Measurements from ENCODE around the gene GRIN1.
"Not testable (repeated sequence)": the region's sequence is repeated elsewhere in the genome, so short reads cannot be mapped to it uniquely, and the experiment has no call there.

Gene GRIN1

GRCh38 chr9:137111788-137112563 lies 27.0 kb upstream of the GRIN1 start:
- DNase-seq = no peak

GRCh38 chr9:137112564-137113384 lies 26.2 kb upstream of the GRIN1 start:
- no peak for DNase-seq

GRCh38 chr9:137113385-137114159 lies 25.4 kb upstream of the GRIN1 start:
- no peak for DNase-seq

DNA sequence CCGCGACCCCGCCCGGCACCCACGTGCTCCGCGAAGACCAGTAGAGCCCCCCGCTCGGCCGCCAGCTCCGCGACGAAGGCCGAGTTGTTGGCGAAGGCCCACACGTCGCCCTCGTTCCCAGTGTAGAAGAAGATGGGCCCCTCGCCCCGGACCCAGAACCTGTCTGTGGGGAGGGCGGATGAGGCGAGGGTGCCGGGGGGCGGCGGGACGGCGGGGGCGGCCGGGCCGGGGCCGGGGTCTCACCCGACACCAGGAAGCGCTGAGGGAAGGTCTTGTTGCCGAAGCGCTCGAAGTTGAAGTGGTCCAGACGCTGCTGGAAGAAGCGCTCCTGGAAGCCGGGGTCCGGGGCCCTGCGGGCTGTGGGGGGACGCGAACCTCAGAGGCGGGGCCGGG lies 24.7 kb upstream of the GRIN1 start:
- DNase-seq = no peak

DNA sequence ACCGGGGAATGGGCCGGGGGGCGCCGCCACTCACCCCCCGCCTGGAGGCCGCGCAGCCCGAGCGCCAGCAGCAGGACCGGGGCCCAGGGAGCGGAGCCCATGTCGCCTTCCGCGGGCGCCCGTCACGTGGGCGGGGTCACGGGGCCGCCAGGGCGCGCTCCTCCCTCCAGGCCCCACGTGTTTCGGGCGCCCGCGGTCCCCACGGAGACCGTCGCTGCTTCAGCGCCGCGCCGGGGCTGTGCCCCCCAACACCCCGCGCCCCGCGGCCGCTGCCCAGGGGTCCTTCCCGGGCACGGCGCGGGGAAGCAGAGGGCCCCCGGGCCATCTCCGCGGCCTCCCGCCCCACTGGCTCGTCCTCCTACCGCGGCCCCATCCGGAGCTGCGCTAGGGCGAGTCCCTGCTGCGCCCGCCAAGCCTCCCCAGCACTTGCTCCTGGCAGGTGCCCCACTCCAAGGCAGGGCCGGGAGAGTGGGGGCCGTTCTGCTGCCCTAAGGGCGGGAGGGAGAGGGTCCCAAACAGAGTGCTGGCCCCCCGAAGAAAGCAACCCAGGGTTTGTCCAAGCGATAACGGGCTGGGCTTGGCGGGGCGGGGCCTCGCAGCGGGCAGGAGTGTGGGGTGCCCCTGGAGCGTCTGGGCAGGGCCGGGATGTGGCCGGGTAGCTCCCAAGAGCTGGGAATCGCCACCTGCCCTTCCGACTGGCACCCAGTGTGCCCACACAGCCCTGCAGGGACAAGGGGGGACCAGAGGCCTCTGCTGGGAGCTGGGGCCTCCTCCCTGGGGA lies 24.2 kb upstream of the GRIN1 start, which contains the start of gene DPP7:
Gene DPP7, minus strand, starts transcription at position 121 of the 781 bp plus-strand sequence. Its CDS starts 20 bp downstream, at position 101.
- DNase-seq = peak; percentile 83

- no peak for DNase-seq
These were observed 23.4 kb upstream of the GRIN1 start for GRCh38 chr9:137115394-137116026.

- no peak for DNase-seq
These were observed 22.9 kb upstream of the GRIN1 start for GRCh38 chr9:137116027-137116507.

DNA sequence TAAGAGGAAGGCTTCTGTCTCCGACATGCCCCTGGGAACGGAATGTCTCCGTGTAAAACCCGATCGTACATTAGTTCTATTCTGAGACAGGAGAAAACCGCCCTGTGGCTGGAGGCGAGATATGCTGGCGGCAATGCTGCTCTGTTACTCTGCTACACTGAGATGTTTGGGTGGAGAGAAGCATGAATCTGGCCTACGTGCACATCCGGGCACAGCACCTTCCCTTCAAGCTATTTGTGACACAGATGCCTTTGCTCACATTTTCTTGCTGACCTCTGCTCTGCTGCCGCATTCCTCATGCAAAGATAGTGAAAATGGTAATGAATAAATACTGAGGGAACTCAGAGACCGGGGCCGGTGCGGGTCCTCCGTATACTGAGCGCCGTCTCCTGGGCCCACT lies 22.2 kb upstream of the GRIN1 start:
- DNase-seq = no peak

- no peak for DNase-seq
These were observed 21.7 kb upstream of the GRIN1 start for GRCh38 chr9:137117269-137117731.

DNA sequence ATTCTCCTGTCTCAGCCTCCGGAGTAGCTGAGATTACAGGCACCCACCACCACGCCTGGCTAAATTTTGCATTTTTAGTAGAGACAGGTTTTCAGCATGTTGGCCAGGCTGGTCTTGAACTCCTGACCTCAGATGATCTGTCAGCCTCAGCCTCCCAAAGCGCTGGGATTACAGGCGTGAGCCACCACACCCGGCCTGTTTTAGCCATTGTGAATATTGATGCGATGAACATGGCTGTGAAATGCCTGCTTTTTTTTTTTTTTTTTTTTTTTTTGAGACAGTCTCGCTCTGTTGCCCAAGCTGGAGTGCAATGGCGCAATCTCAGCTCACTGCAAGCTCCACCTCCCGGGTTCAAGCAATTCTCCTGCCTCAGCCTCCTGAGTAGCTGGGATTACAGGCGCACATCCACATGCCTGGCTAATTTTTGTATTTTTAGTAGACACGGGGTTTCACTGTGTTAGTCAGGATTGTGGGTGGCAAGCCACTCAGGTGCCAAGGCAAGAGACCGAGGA lies 20.8 kb upstream of the GRIN1 start:
- not testable (repeated sequence) for DNase-seq

- DNase-seq = not testable (repeated sequence)
These were observed 16.8 kb upstream of the GRIN1 start for GRCh38 chr9:137121927-137122795.

- DNase-seq = not testable (repeated sequence)
These were observed 16.0 kb upstream of the GRIN1 start for GRCh38 chr9:137122796-137123467.

DNA sequence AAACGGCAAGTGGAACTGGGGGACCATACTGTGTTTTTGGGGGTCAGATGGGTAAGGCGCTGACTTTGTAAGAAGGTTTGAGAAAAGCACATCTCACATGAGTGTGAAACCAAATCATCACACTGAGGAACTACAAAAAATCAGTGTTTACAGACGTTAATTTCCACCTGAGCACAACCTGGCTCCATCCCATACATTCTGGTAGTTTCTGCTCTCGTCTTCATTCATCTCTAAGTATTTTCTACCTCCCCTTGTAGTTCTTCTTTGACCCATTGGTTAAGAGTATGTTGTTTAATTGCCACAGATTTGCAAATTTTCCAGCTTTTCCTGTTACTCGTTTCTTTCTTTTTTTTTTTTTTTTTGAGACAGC lies 15.5 kb upstream of the GRIN1 start:
- DNase-seq = no peak

DNA sequence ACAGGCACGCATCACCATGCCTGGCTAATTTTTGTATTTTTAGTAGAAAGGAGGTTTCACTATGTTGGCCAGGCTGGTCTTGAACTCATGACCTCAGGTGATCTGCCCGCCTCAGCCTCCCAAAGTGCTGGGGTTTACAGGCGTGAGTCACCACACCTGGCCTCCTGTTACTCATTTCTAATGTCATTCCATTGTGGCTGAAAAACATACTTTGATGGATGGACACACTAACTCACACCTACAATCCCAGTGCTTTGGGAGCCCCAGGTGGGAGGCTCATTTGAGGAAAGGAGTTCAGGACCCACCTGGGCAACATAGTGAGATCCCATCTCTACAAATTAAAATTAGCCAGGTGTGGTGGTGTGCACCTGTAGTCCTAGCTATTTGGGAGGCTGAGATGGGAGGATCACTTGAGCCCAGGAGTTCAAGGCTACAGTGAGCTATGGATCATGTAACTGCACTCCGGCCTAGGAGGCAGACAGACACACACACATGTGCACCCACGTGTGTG lies 14.9 kb upstream of the GRIN1 start:
- DNase-seq = not testable (repeated sequence)

DNA sequence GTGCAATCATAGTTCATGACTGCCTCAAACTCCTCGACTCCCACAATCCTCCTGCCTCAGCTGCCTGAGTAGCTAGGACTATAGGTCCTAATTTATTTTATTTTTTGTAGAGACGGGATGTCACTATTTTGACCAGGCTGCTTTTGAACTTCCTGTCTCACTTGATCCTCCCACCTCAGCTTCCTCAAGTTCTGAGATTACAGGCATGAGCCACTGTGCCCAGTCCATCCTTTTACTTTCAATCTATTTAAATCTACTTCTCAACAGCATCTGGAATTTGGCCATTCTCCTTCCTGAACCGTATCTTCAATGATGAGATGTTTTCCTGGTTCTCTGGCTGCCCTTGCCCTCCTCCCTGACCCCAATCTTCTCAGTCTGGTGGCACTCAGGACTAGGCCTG lies 12.2 kb upstream of the GRIN1 start:
- DNase-seq = no peak

DNA sequence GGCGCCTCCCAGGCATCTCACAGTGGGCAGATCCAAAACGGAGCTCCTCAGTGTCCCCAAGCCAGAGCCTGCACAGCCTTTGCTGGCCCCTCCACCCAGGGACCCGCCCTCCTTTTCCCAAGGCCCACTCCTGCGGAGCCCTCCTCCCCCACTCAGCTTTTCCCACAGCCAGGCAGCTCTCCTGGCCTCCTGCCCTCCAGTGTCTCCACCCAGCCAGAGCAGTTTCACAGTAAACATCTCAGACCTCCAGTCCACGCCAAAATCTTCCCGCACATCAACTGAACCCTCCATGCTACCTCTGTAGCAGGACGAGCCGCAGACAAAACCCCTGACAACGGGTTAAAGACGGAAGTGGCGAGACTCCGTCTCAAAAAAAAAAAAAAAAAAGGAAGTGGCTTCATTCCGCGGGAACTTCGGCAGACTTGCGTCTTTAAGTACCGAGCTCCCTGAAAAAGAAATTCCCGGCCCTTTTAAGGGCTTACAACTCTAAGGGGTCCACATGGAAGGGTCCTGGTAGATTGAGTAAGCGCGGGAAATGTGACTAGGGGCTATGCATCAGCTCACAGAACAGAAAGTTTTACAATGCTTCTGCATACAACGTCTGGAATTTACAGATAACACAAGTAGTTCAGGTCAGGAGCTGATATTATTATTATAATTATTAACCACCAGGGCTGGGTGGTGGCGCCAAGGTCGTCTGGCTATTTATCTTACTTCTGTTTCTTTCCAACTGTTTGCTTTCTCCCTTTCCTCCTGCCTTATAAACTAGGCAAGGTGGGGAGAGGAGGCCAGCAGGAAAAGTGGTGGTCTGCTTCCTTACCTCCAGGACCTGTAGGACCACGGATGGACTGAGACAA lies 11.4 kb upstream of the GRIN1 start:
- no peak for DNase-seq

DNA sequence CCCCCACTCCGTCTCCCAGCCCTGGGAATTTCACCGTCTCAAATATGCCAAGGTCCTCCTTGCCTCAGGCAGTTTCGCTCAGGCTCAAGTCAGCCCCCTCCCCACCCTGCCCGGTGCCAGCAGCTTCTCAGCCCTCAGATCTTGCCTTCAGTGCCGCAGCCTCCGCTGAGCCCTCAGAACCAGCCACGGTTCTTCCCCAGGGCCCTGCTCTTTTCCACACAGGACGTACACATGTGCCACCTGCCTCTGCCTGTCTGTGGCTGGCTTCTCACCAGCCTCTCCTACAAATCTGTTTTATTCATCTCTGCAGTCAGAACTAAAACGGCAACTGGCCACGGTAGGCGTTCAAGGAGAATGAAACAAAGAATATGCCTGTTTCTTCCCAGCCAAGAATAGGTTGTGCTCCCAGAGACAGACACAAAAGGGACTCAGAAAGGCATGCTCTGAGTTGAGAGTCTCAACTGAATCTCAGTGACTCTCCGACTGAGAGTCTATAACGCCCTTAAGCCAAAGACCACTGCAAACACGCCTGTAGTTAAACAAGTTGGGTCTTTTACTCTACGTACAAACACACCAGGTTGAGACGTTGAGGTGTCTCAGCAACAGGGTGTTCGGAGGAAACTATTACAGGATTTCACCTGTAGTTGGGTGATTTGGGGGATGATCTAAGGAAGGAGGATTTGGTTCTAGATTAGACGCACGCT lies 10.6 kb upstream of the GRIN1 start:
- DNase-seq = no peak
